Endothelial cell of umbilical vein (primary cell): ENCODE results near the gene CCP110. TPM values are rescaled to one million over a fixed set of nuclear protein-coding genes. Genes with fewer than 3 reads are reported as not detected.

ENCODE experiments used
- BruUV-seq: library from RNA; stranded (reverse); fragments of 400-500 nt; replicated peaks from 2 replicates; lab custom pipeline; 2021; lab: Mats Ljungman, UMichigan
- CTCF ChIA-PET: fragments of 300-600, 350-600 bp; sonication (Branson Sonifier 250); formaldehyde crosslinking; loops from one replicate; lab custom pipeline; 2021; ENCODE audit warnings: antibody characterized with exemption, inconsistent platforms; lab: Charles Lee
- POLR2A ChIA-PET: fragments of 300-600, 350-600 bp; sonication (Branson Sonifier 250); formaldehyde crosslinking; loops from one replicate; lab custom pipeline; 2021; ENCODE audit warnings: antibody characterized with exemption, inconsistent platforms; lab: Charles Lee
- DNase-seq: peaks from one replicate; pipeline ENCODE4 v3.0.0-alpha.2; 2011; ENCODE audit warnings: low read depth, low spot score
- FAIRE-seq: peaks from 2 replicates; lab custom pipeline; 2011; peaks lifted over from hg19 to GRCh38; lab: Jason Lieb, UNC
- H2AFZ ChIP-seq: 2 replicates; pipeline ENCODE4 v1.6.0; 2012; ENCODE audit warnings: low read depth, low read length, control low read depth, inconsistent platforms
- H3K27ac ChIP-seq: 2 replicates; pipeline ENCODE4 v1.5.1; 2011; ENCODE audit warnings: low read depth, mild to moderate bottlenecking, control low read depth, low read length, moderate library complexity; ENCODE audit not compliant: insufficient read depth
- H3K27me3 ChIP-seq, 2 experiments: 2 replicates each; pipeline versions ENCODE4 v1.6.0 to v1.6.1; 2011; ENCODE audit warnings: low read length in 2 of 2, mixed read lengths in 1 of 2; ENCODE audit not compliant: control insufficient read depth in 2 of 2, insufficient read depth in 2 of 2
- H3K36me3 ChIP-seq, 2 experiments: 2 replicates in 1 of 2; 3 replicates in 1 of 2; pipeline ENCODE4 v1.5.1; 2011; ENCODE audit warnings: low read length in 2 of 2, mild to moderate bottlenecking in 1 of 2, moderate library complexity in 1 of 2; ENCODE audit not compliant: control insufficient read depth in 2 of 2, insufficient read depth in 2 of 2; ENCODE audit errors: extremely low read depth in 1 of 2
- H3K4me1 ChIP-seq: 3 replicates; pipeline ENCODE4 v1.5.1; 2011; ENCODE audit warnings: mild to moderate bottlenecking, low read length; ENCODE audit not compliant: control insufficient read depth, insufficient read depth; ENCODE audit errors: extremely low read depth
- H3K4me2 ChIP-seq: 2 replicates; pipeline ENCODE4 v1.6.1; 2011; ENCODE audit warnings: low read length, control low read depth, mixed read lengths; ENCODE audit not compliant: insufficient read depth
- H3K4me3 ChIP-seq, 3 experiments: fragments of 200-600 bp in 1 of 3; sonication (generic), shearing (Covaris generic) in 1 of 3; replicated peaks in 1 of 3; 2 replicates each; pipeline ENCODE4 v1.5.1; 2011 to 2016; ENCODE audit warnings: control low read depth in 3 of 3, low read length in 3 of 3, mild to moderate bottlenecking in 2 of 3, inconsistent platforms in 1 of 3, low read depth in 1 of 3, moderate library complexity in 1 of 3; ENCODE audit not compliant: insufficient read depth in 1 of 3
- H3K79me2 ChIP-seq: 2 replicates; pipeline ENCODE4 v1.6.0; 2012; ENCODE audit warnings: low read length, inconsistent platforms; ENCODE audit not compliant: control insufficient read depth, insufficient read depth
- H3K9ac ChIP-seq: replicated peaks from 2 replicates; pipeline ENCODE3; 2011; ENCODE audit warnings: low read length, control low read depth; ENCODE audit not compliant: insufficient read depth; ENCODE audit errors: extremely low read depth
- H3K9me1 ChIP-seq: replicated peaks from 3 replicates; pipeline ENCODE4 v1.6.0; 2011; ENCODE audit warnings: mild to moderate bottlenecking, low read length; ENCODE audit not compliant: control insufficient read depth, insufficient read depth; ENCODE audit errors: extremely low read depth
- H3K9me3 ChIP-seq: replicated peaks from 2 replicates; pipeline ENCODE4 v1.5.1; 2012; ENCODE audit warnings: low read length, inconsistent platforms; ENCODE audit not compliant: control insufficient read depth, insufficient read depth
- H4K20me1 ChIP-seq: replicated peaks from 2 replicates; pipeline ENCODE3; 2011; ENCODE audit warnings: mild to moderate bottlenecking, low read length; ENCODE audit not compliant: control insufficient read depth, insufficient read depth; ENCODE audit errors: extremely low read depth
- CTCF ChIP-seq, 2 donors: IDR thresholded peaks; 1 replicate in 1 of 2; 2 replicates in 1 of 2; pipeline ENCODE4 v1.5.1; 2011; ENCODE audit warnings: low read length in 2 of 2, mild to moderate bottlenecking in 2 of 2, moderate library complexity in 2 of 2, control low read depth in 1 of 2, inconsistent platforms in 1 of 2, low read depth in 1 of 2; ENCODE audit not compliant: insufficient read depth in 1 of 2; ENCODE audit errors: extremely low read depth in 1 of 2
- EZH2 ChIP-seq: IDR thresholded peaks from 2 replicates; pipeline ENCODE4 v1.6.1; 2012; ENCODE audit warnings: borderline replicate concordance, low read depth, mild to moderate bottlenecking, moderate library complexity, low read length, inconsistent platforms; ENCODE audit not compliant: severe bottlenecking
- FOS ChIP-seq: IDR thresholded peaks from 2 replicates; pipeline ENCODE4 v1.6.1; 2011; ENCODE audit warnings: mild to moderate bottlenecking, low read length, moderate library complexity, borderline replicate concordance; ENCODE audit not compliant: insufficient read depth
- GATA2 ChIP-seq: IDR thresholded peaks from 2 replicates; pipeline ENCODE4 v1.7.0; 2011; ENCODE audit warnings: low read depth, mild to moderate bottlenecking, moderate library complexity, mixed read lengths, low read length; ENCODE audit not compliant: insufficient read length, insufficient read depth
- JUN ChIP-seq: IDR thresholded peaks from 2 replicates; pipeline ENCODE4 v1.6.1; 2011; ENCODE audit warnings: borderline replicate concordance, low read depth; ENCODE audit not compliant: insufficient read length, insufficient read depth
- MYC ChIP-seq: IDR thresholded peaks from one replicate; pipeline ENCODE4 v1.6.1; 2011; ENCODE audit warnings: mild to moderate bottlenecking, low read depth, low read length
- POLR2A ChIP-seq: IDR thresholded peaks from 2 replicates; pipeline ENCODE4 v1.6.1; 2012; ENCODE audit warnings: low read depth, mild to moderate bottlenecking, control low read depth, low read length
- POLR2AphosphoS5 ChIP-seq: IDR thresholded peaks from 2 replicates; pipeline ENCODE4 v1.6.1; 2012; ENCODE audit warnings: low read depth, mild to moderate bottlenecking, control low read depth, low read length, moderate library complexity; ENCODE audit not compliant: insufficient read depth
- dilution Hi-C: fragments of 300-500 bp; cut with MboI; formaldehyde crosslinking; loops from one replicate; pipeline ENCODE4 v1.15.0; 2019; ENCODE audit warnings: low sequenced_read_pairs; ENCODE audit not compliant: extremely low pct_ligation_motif_present
- intact Hi-C: fragments of 100-400 bp; cut with micrococcal nuclease; formaldehyde crosslinking; loops from one replicate; pipeline ENCODE4 v1.10.0; 2022
- polyA plus RNA-seq, 4 experiments: library from polyadenylated mRNA; depleted of rRNA in 3 of 4; stranded (reverse) in 3 of 4; unstranded in 1 of 4; fragments of >200 nt; gene quantifications; 2 replicates each; pipeline versions ENCODE4 v1.2.1 to v1.2.3, GENCODE V29; 2011 to 2012; ENCODE audit warnings: missing spikeins in 1 of 4
- total RNA-seq: library from RNA; stranded (reverse); gene quantifications from 2 replicates; pipeline ENCODE4 v1.2.3, GENCODE V29; 2021
- TF ChIP-seq, protein P1 (sequence below): IDR thresholded peaks from 2 replicates; pipeline ENCODE4 v1.6.1; 2011; ENCODE audit not compliant: insufficient read depth, insufficient read length

Gene CCP110
- total and polyA plus RNA-seq, 2 donors (not counting 3 experiments of a cell fraction or from before 2014, with no cell fraction given), result 3.7 to 16.5 TPM

GRCh38 chr16:19527161-19527560 is 3.4 kb downstream of the CCP110 start:
- Histone ChIP-seq H3K36me3 (peaks cover 0 to 2% of the 10 kb centered on the region in 2 experiments), H3K9me3 (no peaks in the 10 kb centered on the region), H3K9ac (no peak overlapping the region), H3K4me2 (no peak overlapping the region), H3K27me3 (no peaks in the 10 kb centered on the region), H3K4me3 (no peak overlapping the region), H3K4me1 (peaks cover 8% of the 10 kb centered on the region), H3K9me1 (no peaks in the 10 kb centered on the region), H2AFZ (no peak overlapping the region), H3K27ac (no peak overlapping the region), H3K79me2 (peaks cover 19% of the 10 kb centered on the region), H4K20me1 (no peaks in the 10 kb centered on the region)
- no peak for TF ChIP-seq POLR2AphosphoS5
- no peak for TF ChIP-seq POLR2A
- no peak for TF ChIP-seq EZH2
- TF ChIP-seq, protein P1, sequence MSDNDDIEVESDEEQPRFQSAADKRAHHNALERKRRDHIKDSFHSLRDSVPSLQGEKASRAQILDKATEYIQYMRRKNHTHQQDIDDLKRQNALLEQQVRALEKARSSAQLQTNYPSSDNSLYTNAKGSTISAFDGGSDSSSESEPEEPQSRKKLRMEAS, result no peak
- TF ChIP-seq GATA2, result no peak
- no peak for TF ChIP-seq MYC
- TF ChIP-seq CTCF (IDR thresholded peaks at IDR 0.05; ENCODE audit: extremely low read depth in 1 of 2, insufficient read depth in 1 of 2, low read depth in 1 of 2, low read length in 2 of 2), result no peak
- TF ChIP-seq FOS, result no peak
- no peak for TF ChIP-seq JUN
- FAIRE-seq (no peak), DNase-seq (no peak)
- dilution Hi-C loops, result no loop called here
- BruUV-seq, result no TSS peak
- ChIA-PET CTCF (no interaction called here), POLR2A (no interaction called here)
- intact Hi-C loops, result loop anchor here (10.0 kb wide), 2 partner anchors 542 to 722 kb away; partner anchors contain the start of genes ARL6IP1 and TMC7
